Measurements from ENCODE around the gene HDAC9. TPM values are rescaled to one million over a fixed set of nuclear protein-coding genes. Genes with fewer than 3 reads are reported as not detected.
A peak's percentile ranks its signal among the peaks of the same experiment; 100 is the strongest.

Gene HDAC9
- polyA plus RNA-seq, 3 donors, result 41.7 to 51.2 (median 44.2) TPM

DNA sequence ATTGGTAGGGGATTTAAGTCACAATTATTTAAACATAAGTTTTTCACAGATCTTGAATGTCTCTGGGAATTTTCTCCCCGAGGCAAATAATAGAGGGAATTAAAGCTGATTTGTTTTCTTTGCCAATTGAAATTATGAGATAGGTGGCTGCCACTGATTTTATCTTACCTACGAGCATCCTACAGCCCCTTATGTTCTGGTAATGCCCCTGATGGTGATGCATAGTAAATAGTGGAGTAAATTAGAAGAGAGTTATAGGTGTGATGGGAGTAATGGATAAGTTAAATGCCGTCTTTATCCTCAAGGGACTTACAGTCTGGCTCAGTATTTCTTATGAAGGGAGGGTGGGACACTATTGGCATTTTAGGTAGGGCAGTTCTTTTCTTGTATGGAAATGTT is 58.1 kb downstream of the HDAC9 start:
- Mint-ChIP-seq H3K36me3 (peaks cover 0 to 6% of the 10 kb centered on the region in 2 donors), H3K27me3 (ENCODE audit: low read depth in 3 of 3) (peaks cover 0 to 3% (median 0%) of the 10 kb centered on the region in 3 donors), H3K27ac (peak overlapping the region in 1 of 7 donors; percentile 81), H3K9me3 (no peaks in the 10 kb centered on the region), H3K4me3 (no peak overlapping the region), H3K4me1 (peaks cover 25% of the 10 kb centered on the region)
- Histone ChIP-seq H3K36me3 (replicated peaks in 1 of 2; ENCODE audit: control insufficient read depth in 1 of 2, insufficient read depth in 2 of 2, low read length in 2 of 2) (peaks cover 0 to 1% of the 10 kb centered on the region in 2 donors), H2AFZ (ENCODE audit: insufficient read depth, low read depth, low read length, poor library complexity, severe bottlenecking) (no peak overlapping the region), H3K27me3 (ENCODE audit: control insufficient read depth in 2 of 2, insufficient read depth in 2 of 2, low read length in 2 of 2) (no peaks in the 10 kb centered on the region), H3K79me2 (ENCODE audit: insufficient read depth, low read length) (peaks cover 11% of the 10 kb centered on the region), H3K4me1 (ENCODE audit: control insufficient read depth in 1 of 2, insufficient read depth in 2 of 2, low read length in 2 of 2) (peaks cover 12 to 23% of the 10 kb centered on the region in 2 donors), H3K9me3 (replicated peaks in 1 of 2; ENCODE audit: control insufficient read depth in 1 of 2, insufficient read depth in 1 of 2, low read length in 2 of 2) (no peaks in the 10 kb centered on the region), H3K4me2 (replicated peaks; ENCODE audit: extremely low read depth, low read length, poor library complexity, severe bottlenecking) (no peak overlapping the region), H4K20me1 (ENCODE audit: insufficient read depth, low read length) (peaks cover 12% of the 10 kb centered on the region), H3K9ac (ENCODE audit: insufficient read depth, low read length, poor library complexity, severe bottlenecking) (no peak overlapping the region), H3K4me3 (replicated peaks in 1 of 3; ENCODE audit: low read depth in 2 of 3, low read length in 3 of 3) (no peak overlapping the region), H3K27ac (ENCODE audit: low read depth in 1 of 2, low read length in 2 of 2) (peak overlapping the region in 1 of 2 donors; percentile 59)
- TF ChIP-seq, protein P1, sequence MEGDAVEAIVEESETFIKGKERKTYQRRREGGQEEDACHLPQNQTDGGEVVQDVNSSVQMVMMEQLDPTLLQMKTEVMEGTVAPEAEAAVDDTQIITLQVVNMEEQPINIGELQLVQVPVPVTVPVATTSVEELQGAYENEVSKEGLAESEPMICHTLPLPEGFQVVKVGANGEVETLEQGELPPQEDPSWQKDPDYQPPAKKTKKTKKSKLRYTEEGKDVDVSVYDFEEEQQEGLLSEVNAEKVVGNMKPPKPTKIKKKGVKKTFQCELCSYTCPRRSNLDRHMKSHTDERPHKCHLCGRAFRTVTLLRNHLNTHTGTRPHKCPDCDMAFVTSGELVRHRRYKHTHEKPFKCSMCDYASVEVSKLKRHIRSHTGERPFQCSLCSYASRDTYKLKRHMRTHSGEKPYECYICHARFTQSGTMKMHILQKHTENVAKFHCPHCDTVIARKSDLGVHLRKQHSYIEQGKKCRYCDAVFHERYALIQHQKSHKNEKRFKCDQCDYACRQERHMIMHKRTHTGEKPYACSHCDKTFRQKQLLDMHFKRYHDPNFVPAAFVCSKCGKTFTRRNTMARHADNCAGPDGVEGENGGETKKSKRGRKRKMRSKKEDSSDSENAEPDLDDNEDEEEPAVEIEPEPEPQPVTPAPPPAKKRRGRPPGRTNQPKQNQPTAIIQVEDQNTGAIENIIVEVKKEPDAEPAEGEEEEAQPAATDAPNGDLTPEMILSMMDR (IDR thresholded peaks at IDR 0.05), result no peak
- no peak for DNase-seq
- 100% methylated on average over 1 of the region's 3 CpGs for WGBS (ENCODE audit: insufficient coverage)
- intact Hi-C loops (cut with micrococcal nuclease), result no loop called here

DNA sequence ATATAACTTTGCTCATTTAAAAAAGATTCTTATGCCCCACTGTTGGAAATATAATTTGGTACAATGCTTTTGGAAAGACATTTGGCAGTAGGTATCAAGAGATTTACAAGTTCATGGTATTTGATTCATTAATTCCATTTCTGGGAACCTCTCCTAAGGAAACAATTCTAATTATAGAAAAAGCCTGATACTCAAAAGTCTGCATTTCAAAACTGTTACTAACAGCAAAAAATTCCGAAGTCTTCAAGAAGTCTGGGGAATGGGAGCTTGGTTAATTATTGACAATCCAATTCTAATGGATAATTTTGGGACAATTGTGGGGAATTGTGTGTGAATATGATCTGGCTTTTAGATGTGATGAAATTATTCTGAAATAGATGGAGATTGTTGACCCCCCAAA is 59.6 kb downstream of the HDAC9 start:
- WGBS (ENCODE audit: insufficient coverage), result no CpG with 5 or more reads among the region's 1 CpG
- peaks cover 0 to 10% of the 10 kb centered on the region in 2 donors for H3K36me3 ChIP-seq (replicated peaks in 1 of 2; ENCODE audit: control insufficient read depth in 1 of 2, insufficient read depth in 2 of 2, low read length in 2 of 2)
- H3K36me3 Mint-ChIP-seq, result peaks cover 3 to 15% of the 10 kb centered on the region in 2 donors
- H3K9ac ChIP-seq (ENCODE audit: insufficient read depth, low read length, poor library complexity, severe bottlenecking), result no peak overlapping the region
- peaks cover 25% of the 10 kb centered on the region for H3K4me1 Mint-ChIP-seq
- H3K4me2 ChIP-seq (replicated peaks; ENCODE audit: extremely low read depth, low read length, poor library complexity, severe bottlenecking), result no peak overlapping the region
- TF ChIP-seq, protein P1 (IDR thresholded peaks at IDR 0.05), result no peak
- H3K27ac ChIP-seq (ENCODE audit: low read depth in 1 of 2, low read length in 2 of 2), result no peak overlapping the region
- no peaks in the 10 kb centered on the region for H3K27me3 ChIP-seq (ENCODE audit: control insufficient read depth in 2 of 2, insufficient read depth in 2 of 2, low read length in 2 of 2)
- intact Hi-C loops (cut with micrococcal nuclease), result no loop called here
- H2AFZ ChIP-seq (ENCODE audit: insufficient read depth, low read depth, low read length, poor library complexity, severe bottlenecking), result no peak overlapping the region
- no peak for DNase-seq
- H3K9me3 ChIP-seq (replicated peaks in 1 of 2; ENCODE audit: control insufficient read depth in 1 of 2, insufficient read depth in 1 of 2, low read length in 2 of 2), result no peaks in the 10 kb centered on the region
- H3K4me3 ChIP-seq (replicated peaks in 1 of 3; ENCODE audit: low read depth in 2 of 3, low read length in 3 of 3), result no peak overlapping the region
- peaks cover 0 to 3% (median 0%) of the 10 kb centered on the region in 3 donors for H3K27me3 Mint-ChIP-seq (ENCODE audit: low read depth in 3 of 3)
- peaks cover 11% of the 10 kb centered on the region for H3K79me2 ChIP-seq (ENCODE audit: insufficient read depth, low read length)
- H3K4me3 Mint-ChIP-seq, result no peak overlapping the region
- H3K4me1 ChIP-seq (ENCODE audit: control insufficient read depth in 1 of 2, insufficient read depth in 2 of 2, low read length in 2 of 2), result peaks cover 12 to 23% of the 10 kb centered on the region in 2 donors
- H3K9me3 Mint-ChIP-seq, result no peaks in the 10 kb centered on the region
- peaks cover 15% of the 10 kb centered on the region for H4K20me1 ChIP-seq (ENCODE audit: insufficient read depth, low read length)
- no peak overlapping the region for H3K27ac Mint-ChIP-seq
